Measurements from ENCODE around the gene CNOT11.

CNOT11 gene

GRCh38 chr2:101251844-101252407 is 760 bp upstream of the CNOT11 start:
- no peak for DNase-seq (ENCODE audit: low read depth)
- peak overlapping the region; percentile 78 for H3K4me3 ChIP-seq (ENCODE audit: low read depth, low read length)
- TF ChIP-seq CTCF (IDR thresholded peaks at IDR 0.05; ENCODE audit: low read depth, low read length, missing control alignments): peak; percentile 44

- DNase-seq (ENCODE audit: low read depth): no peak
- TF ChIP-seq CTCF (IDR thresholded peaks at IDR 0.05; ENCODE audit: low read depth, low read length, missing control alignments): no peak
- peak overlapping the region; percentile 78 for H3K4me3 ChIP-seq (ENCODE audit: low read depth, low read length)
These were observed 472 bp downstream of the CNOT11 start for GRCh38 chr2:101253013-101253702.

- DNase-seq (ENCODE audit: low read depth): no peak
- peak overlapping the region; percentile 78 for H3K4me3 ChIP-seq (ENCODE audit: low read depth, low read length)
- TF ChIP-seq CTCF (IDR thresholded peaks at IDR 0.05; ENCODE audit: low read depth, low read length, missing control alignments): no peak
These were observed 1.2 kb downstream of the CNOT11 start for GRCh38 chr2:101253703-101254450.

GRCh38 chr2:101255501-101255900 is 2.8 kb downstream of the CNOT11 start:
- H3K4me3 ChIP-seq (ENCODE audit: low read depth, low read length): no peak overlapping the region
- TF ChIP-seq CTCF (IDR thresholded peaks at IDR 0.05; ENCODE audit: low read depth, low read length, missing control alignments): no peak
- no peak for DNase-seq (ENCODE audit: low read depth)

- no peak overlapping the region for H3K4me3 ChIP-seq (ENCODE audit: low read depth, low read length)
- TF ChIP-seq CTCF (IDR thresholded peaks at IDR 0.05; ENCODE audit: low read depth, low read length, missing control alignments): no peak
- DNase-seq (ENCODE audit: low read depth): no peak
These were observed 3.6 kb downstream of the CNOT11 start for GRCh38 chr2:101256316-101256715.

- no peak for DNase-seq (ENCODE audit: low read depth)
- H3K4me3 ChIP-seq (ENCODE audit: low read depth, low read length): no peak overlapping the region
- no peak for TF ChIP-seq CTCF (IDR thresholded peaks at IDR 0.05; ENCODE audit: low read depth, low read length, missing control alignments)
These were observed 6.1 kb downstream of the CNOT11 start for GRCh38 chr2:101258804-101259203.

Data from GM12864 (cell line).